ENCODE results near the gene SLC24A3. TPM values are rescaled to one million over a fixed set of nuclear protein-coding genes. Genes with fewer than 3 reads are reported as not detected.

Gene SLC24A3
- total and polyA plus RNA-seq, 9 donors = 4.8 to 40.5 (median 18.6) TPM

GRCh38 chr20:19301843-19302242 lies 89.4 kb downstream of the SLC24A3 start:
- Histone ChIP-seq H3K27ac (no peak overlapping the region), H3K4me3 (no peak overlapping the region), H3K4me1 (ENCODE audit: insufficient read depth) (peaks cover 2% of the 10 kb centered on the region), H3K9me3 (no peaks in the 10 kb centered on the region), H3K27me3 (no peaks in the 10 kb centered on the region), H3K36me3 (no peaks in the 10 kb centered on the region)
- 92 to 98% (median 97%) methylated on average over 2 of the region's 2 CpGs for WGBS, 3 donors
- TF ChIP-seq, protein P1, sequence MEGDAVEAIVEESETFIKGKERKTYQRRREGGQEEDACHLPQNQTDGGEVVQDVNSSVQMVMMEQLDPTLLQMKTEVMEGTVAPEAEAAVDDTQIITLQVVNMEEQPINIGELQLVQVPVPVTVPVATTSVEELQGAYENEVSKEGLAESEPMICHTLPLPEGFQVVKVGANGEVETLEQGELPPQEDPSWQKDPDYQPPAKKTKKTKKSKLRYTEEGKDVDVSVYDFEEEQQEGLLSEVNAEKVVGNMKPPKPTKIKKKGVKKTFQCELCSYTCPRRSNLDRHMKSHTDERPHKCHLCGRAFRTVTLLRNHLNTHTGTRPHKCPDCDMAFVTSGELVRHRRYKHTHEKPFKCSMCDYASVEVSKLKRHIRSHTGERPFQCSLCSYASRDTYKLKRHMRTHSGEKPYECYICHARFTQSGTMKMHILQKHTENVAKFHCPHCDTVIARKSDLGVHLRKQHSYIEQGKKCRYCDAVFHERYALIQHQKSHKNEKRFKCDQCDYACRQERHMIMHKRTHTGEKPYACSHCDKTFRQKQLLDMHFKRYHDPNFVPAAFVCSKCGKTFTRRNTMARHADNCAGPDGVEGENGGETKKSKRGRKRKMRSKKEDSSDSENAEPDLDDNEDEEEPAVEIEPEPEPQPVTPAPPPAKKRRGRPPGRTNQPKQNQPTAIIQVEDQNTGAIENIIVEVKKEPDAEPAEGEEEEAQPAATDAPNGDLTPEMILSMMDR (IDR thresholded peaks at IDR 0.05) = no peak
- TF ChIP-seq POLR2A (IDR thresholded peaks at IDR 0.05) (no peak), EP300 (IDR thresholded peaks at IDR 0.05) (no peak)
- DNase-seq = no peak
- intact Hi-C loops (cut with DNase I) = no loop called here

- Histone ChIP-seq H3K9me3 (no peaks in the 10 kb centered on the region), H3K4me3 (no peak overlapping the region), H3K36me3 (no peaks in the 10 kb centered on the region), H3K4me1 (ENCODE audit: insufficient read depth) (peaks cover 2% of the 10 kb centered on the region), H3K27me3 (no peaks in the 10 kb centered on the region), H3K27ac (no peak overlapping the region)
- no peak for DNase-seq
- intact Hi-C loops (cut with DNase I) = no loop called here
- WGBS, 3 donors = 90 to 94% (median 93%) methylated on average over 3 of the region's 3 CpGs
- TF ChIP-seq, protein P1 (IDR thresholded peaks at IDR 0.05) = no peak
- TF ChIP-seq EP300 (IDR thresholded peaks at IDR 0.05) = no peak
- no peak for TF ChIP-seq POLR2A (IDR thresholded peaks at IDR 0.05)
Measured at GRCh38 chr20:19302714-19303113, 90.3 kb downstream of the SLC24A3 start.

- WGBS, 3 donors = 93 to 95% (median 93%) methylated on average over 5 of the region's 5 CpGs
- DNase-seq = no peak
- Histone ChIP-seq H3K9me3 (no peaks in the 10 kb centered on the region), H3K27ac (no peak overlapping the region), H3K27me3 (no peaks in the 10 kb centered on the region), H3K4me1 (ENCODE audit: insufficient read depth) (no peaks in the 10 kb centered on the region), H3K4me3 (no peak overlapping the region), H3K36me3 (no peaks in the 10 kb centered on the region)
- TF ChIP-seq POLR2A (IDR thresholded peaks at IDR 0.05) (no peak), EP300 (IDR thresholded peaks at IDR 0.05) (no peak)
- TF ChIP-seq, protein P1 (IDR thresholded peaks at IDR 0.05) = no peak
- intact Hi-C loops (cut with DNase I) = no loop called here
Measured at GRCh38 chr20:19304389-19304788, 91.9 kb downstream of the SLC24A3 start.

DNA sequence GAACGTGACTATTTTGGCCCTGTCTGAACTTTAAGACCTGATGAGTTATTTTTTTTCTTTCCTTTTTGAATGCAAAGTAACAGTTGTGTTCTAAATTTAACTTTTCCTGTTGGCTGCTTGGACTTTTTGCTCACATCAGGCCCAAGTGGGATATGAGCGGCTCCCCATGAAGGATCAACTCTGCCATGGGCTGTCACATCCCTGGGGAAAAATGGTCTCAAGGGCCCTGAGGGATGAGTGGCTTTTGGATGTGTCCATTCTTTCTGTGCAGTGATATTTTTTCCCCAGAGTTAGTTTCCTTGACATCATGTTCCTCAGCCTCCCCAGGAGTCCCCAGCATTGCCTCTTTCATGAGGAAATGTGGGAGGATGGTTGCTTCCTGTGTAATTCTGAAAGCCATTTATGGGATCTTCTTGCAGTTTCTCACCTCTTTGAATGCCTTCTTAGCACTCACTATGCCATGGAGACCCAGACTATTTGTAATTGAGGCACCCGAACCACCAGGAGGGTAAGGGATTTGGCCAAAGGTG lies 92.5 kb downstream of the SLC24A3 start:
- H3K27me3 ChIP-seq = no peaks in the 10 kb centered on the region
- intact Hi-C loops (cut with DNase I) = no loop called here
- WGBS, 3 donors = 73 to 86% (median 81%) methylated on average over 3 of the region's 3 CpGs
- no peaks in the 10 kb centered on the region for H3K9me3 ChIP-seq
- no peaks in the 10 kb centered on the region for H3K36me3 ChIP-seq
- TF ChIP-seq POLR2A (IDR thresholded peaks at IDR 0.05) (no peak), EP300 (IDR thresholded peaks at IDR 0.05) (no peak)
- TF ChIP-seq, protein P1 (IDR thresholded peaks at IDR 0.05) = no peak
- no peaks in the 10 kb centered on the region for H3K4me1 ChIP-seq (ENCODE audit: insufficient read depth)
- no peak for DNase-seq
- no peak overlapping the region for H3K27ac ChIP-seq
- no peak overlapping the region for H3K4me3 ChIP-seq
